ENCODE measurements around the gene A4GALT.
"Not testable (repeated sequence)": the region's sequence is repeated elsewhere in the genome, so short reads cannot be mapped to it uniquely, and the experiment has no call there.

Gene A4GALT, protein sequence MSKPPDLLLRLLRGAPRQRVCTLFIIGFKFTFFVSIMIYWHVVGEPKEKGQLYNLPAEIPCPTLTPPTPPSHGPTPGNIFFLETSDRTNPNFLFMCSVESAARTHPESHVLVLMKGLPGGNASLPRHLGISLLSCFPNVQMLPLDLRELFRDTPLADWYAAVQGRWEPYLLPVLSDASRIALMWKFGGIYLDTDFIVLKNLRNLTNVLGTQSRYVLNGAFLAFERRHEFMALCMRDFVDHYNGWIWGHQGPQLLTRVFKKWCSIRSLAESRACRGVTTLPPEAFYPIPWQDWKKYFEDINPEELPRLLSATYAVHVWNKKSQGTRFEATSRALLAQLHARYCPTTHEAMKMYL

GRCh38 chr22:42720263-42721044 is at the start of gene A4GALT:
Gene A4GALT (minus strand): TSS chr22:42720870. CDS start chr22:42693951, 26,919 bp downstream.
- DNase-seq (ENCODE audit: low read depth in 2 of 2), result no peak

DNA sequence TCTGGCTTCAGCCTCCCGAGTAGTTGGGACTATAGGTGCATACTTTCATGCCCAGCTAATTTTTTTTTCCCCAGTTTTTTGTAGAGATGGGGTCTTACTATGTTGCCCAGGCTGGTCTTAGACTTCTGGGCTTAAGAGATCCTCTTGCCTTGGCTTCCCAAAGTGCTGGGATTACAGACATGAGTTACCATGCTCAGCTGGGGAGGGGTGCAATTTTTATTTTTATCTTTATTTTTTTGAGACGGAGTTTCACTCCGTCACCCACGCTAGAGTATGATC is 49.7 kb upstream of the A4GALT start:
- no peak for DNase-seq (ENCODE audit: low read depth in 2 of 2)

- DNase-seq (ENCODE audit: low read depth in 2 of 2), result no peak
Measured at GRCh38 chr22:42769574-42770447, 49.1 kb upstream of the A4GALT start.

DNA sequence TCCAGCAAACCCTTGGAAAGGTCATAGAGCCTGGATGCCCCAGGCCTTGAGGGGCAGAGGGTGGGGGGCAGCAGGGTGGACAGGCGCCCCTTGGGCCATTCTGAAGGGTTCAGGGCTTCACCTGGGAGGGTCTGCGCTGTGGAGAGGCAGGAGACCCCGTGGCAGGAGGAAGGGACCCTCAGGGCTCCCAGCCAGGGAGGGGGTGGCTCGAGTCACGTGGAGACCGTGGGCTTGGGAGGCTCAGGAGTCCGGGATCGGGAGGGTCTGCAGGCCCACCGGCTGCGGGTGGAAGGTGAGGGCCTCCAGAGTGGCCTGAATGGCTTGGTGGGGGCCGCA is 48.5 kb upstream of the A4GALT start:
- DNase-seq (ENCODE audit: low read depth in 2 of 2), result no peak

DNA sequence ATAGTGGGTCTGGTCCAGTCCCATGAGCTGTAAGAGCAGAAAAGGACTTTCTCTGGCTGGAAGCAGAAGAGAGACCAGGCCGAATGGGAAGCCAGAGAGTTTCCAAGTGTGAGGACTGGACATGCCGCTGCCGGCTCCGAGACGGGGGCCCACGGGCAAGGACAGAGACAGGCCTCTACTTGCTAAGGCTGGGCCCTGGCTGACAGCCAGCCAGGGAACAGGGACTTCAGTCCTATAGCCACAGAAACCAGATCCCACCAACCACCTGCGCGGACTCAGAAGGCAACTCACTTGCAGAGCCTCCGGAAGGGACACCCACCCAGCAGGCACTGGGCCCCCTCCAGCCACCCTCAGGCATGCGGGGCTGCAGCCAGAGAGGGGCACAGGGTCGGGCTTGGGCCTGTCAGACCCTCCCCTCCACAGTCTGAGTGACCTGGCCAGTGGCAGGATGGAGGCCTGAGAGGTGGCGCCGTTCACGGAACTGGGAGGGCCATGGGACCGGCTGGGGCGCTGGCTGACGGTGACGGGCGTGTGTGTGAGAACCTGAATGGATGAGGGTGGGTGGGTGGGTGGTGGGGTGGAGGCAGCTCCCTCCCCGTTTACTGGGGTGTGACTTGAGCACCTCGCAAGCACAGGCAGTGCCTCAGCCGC is 47.8 kb upstream of the A4GALT start:
- no peak for DNase-seq (ENCODE audit: low read depth in 2 of 2)

DNA sequence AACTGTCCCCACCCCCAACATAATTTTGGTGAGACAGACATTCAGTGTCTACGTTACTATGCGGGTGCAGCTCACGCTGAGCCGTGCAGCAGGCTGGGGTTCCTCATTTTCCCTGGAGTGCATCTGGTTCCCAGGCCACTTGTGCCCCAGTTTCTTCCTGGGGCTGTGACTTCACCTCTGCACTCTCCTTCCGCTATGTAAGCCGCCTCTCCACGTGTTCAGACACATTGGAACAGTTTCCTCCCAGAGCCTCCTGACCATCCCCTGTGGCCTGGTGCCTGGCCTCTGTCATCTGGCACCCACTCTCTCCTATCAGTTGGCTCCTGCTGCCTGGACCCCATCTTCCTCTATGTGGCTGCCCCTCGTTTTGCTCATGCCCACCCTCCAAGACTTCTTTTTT is 46.2 kb upstream of the A4GALT start:
- no peak for DNase-seq (ENCODE audit: low read depth in 2 of 2)

GRCh38 chr22:42764895-42765363 is 44.3 kb upstream of the A4GALT start:
- DNase-seq (ENCODE audit: low read depth in 2 of 2), result no peak

GRCh38 chr22:42763965-42764480 is 43.4 kb upstream of the A4GALT start:
- no peak for DNase-seq (ENCODE audit: low read depth in 2 of 2)

DNA sequence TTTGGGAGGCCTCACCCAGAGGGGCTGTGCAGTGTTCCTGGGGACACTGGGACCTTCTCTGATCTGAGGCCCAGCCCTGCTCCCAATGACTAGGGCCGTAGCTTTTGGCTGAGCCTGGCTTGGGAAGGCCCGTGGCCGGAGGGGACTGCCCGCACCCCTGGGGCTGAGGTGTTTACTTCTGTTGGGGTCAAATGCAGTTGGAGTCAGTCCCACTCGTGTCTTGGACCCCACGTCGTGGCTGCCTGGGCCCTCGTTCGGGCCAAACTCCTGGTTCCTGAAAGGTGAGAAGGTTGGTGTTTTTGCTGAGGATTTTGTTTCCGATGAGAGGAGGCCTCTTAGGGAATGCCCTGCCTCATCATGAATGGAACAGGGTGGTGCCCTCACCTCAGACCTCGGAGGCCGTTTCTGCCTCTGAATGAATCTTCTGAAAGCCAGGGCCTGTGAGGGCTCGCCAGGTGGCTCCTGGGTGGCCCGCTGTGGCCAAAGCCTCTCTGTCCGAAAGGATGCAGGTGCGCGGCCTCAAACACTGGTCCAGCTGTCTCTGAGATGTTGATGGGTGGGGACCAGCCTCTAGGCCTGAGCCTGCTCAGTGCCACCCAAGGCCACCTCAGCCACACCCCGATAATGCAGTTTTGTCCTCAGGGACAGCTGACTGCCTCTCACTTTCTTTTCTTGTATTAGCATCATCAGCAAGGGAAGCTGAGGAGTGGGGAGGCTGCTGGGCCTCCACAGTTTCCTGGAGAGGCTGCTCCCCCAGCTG is 40.3 kb upstream of the A4GALT start:
- no peak for DNase-seq (ENCODE audit: low read depth in 2 of 2)

DNA sequence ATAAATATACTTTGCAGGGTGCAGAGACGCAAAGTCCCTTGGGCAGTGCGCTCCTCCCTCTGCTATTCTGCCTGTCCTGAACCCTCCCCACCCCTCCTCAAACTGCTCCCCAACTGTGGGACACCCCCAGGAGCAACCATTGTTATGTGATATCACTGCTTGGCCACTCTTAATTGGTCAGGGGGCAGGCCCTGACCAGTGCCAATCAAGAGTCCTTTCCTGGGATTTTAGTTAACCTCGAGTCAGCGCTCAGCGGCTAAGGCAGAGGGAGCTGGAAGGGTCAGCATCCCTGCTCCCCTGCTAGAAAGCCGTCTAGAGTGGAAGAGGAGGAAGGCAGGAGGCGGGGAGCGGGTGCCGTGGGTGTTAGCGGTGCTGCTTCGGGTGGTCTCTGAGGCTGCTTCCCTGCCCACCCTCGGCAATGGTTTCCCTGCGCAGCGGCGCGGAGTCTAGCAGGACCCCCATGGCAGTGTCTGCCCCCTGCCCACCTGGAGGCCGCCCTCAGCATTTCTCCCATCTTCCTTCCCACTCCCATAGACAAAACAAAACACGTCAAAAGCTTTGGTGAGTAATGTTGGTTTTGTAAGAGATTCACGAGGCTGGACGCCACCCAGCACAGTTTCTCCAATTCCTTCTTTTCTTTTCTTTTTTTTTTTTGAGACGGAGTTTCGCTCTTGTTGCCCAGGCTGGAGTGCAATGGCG is 38.4 kb upstream of the A4GALT start:
- DNase-seq (ENCODE audit: low read depth in 2 of 2), result no peak

GRCh38 chr22:42755553-42755952 is 34.9 kb upstream of the A4GALT start:
- DNase-seq (ENCODE audit: low read depth in 2 of 2), result not testable (repeated sequence)

GRCh38 chr22:42755121-42755520 is 34.5 kb upstream of the A4GALT start:
- DNase-seq (ENCODE audit: low read depth in 2 of 2), result not testable (repeated sequence)

- no peak for DNase-seq (ENCODE audit: low read depth in 2 of 2)
Measured at GRCh38 chr22:42754658-42755057, 34.0 kb upstream of the A4GALT start.

GRCh38 chr22:42752912-42753311 is 32.2 kb upstream of the A4GALT start:
- no peak for DNase-seq (ENCODE audit: low read depth in 2 of 2)

DNA sequence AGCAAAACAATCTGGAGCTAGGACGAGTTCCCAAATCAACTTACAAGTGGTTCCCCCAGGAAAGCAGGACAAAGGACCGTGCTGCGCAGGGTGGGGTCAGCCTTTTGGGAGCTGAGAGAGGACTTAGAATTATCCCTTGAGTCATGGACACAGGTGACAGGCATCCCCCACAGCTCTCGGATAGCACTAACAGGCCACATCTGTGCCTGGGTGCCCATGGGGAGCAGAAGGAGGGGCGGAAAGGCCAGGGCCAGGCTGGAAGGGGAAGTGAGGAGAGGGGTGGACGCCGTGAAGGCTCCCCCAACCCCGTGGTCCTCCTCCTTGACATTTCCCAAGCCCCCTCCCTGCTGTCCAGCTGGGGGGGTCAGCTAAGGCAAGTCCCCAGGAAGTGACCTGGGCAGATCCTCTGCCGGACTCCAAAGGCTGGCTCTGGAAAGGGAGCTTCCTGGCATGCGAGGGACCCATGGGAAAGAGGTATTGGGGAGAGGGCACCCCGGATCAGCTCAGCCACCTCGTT is 31.6 kb upstream of the A4GALT start:
- DNase-seq (ENCODE audit: low read depth in 2 of 2), result no peak

DNA sequence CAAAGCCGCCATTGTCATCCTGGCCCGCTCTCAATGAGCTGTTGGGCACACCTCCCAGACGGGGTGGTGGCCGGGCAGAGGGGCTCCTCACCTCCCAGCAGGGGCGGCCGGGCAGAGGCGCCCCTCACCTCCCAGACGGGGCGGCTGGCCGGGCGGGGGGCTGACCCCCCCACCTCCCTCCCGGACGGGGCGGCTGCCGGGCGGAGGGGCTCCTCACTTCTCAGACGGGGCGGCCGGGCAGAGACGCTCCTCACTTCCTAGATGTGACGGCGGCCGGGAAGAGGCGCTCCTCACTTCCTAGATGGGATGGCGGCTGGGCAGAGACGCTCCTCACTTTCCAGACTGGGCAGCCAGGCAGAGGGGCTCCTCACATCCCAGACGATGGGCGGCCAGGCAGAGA is 29.8 kb upstream of the A4GALT start:
- not testable (repeated sequence) for DNase-seq (ENCODE audit: low read depth in 2 of 2)

GRCh38 chr22:42747701-42748513 is 27.2 kb upstream of the A4GALT start:
- DNase-seq (ENCODE audit: low read depth in 2 of 2), result no peak

DNA sequence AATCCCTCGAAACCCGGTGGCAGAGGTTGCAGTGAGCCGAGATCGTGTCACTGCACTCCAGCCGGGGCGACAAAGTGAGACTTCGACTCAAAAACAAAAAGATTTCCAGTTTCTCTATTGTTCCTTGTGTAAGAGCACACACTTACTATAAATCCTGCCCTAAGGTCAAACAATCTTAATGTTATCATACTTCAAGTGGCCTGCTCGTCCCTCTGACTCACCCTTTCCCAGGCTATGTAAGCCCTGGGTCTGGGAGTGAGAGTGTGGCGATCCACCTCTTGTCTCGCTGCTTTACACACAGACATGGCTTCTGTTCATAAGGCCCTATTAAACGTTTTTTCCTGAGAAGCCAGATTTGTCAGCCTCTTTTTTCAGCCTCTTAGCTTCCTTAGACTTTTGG is 24.4 kb upstream of the A4GALT start:
- no peak for DNase-seq (ENCODE audit: low read depth in 2 of 2)

DNA sequence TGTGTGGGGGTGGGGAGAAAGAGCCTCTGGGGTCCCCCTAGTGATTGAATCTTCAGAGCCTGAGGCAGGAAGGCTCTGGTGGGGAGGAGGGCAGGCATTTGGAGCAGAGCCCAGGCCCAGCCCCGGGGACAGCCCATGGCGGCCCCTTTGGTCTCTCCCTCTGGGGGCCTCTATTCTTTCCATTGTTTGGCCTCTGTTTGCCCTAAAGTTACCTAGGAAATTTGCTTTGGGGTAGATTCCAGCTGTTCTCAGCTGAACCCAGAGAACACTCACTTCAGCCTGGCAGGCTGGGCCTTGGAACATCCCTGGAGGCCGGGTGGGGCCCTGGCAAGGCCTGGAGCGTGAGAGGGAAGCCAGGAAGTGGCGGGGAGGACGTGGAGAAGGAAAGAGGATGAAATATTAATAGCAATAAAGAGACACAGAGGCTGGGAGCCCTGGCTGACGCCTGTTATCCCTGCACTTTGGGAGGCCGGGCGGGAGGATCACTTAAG is 22.9 kb upstream of the A4GALT start:
- no peak for DNase-seq (ENCODE audit: low read depth in 2 of 2)

Measured in activated CD8-positive, alpha-beta memory T cell treated with anti-CD3 and anti-CD28 coated beads for 4 hours (primary cell).